Gastrocnemius medialis (tissue), 4 donors: ENCODE data around the gene MYBPC3. TPM values are rescaled to one million over a fixed set of nuclear protein-coding genes. Genes with fewer than 3 reads are reported as not detected.

Experiments
- ATAC-seq, 2 donors: fragments of 150-250 bp; one replicate each; pipeline ENCODE4 v1.9.1; 2016
- DNase-seq, 2 donors: peaks; one replicate each; pipeline ENCODE4 v3.0.0-alpha.2; 2019
- H3K27ac ChIP-seq, 4 donors: fragments of 200-600 bp; sonication (generic); 1 replicate in 1 of 4; 2 replicates in 3 of 4; pipeline ENCODE4 v1.5.1; 2016 to 2018; ENCODE audit warnings: mild to moderate bottlenecking in 2 of 4, moderate library complexity in 1 of 4
- H3K27me3 ChIP-seq, 3 donors: fragments of 200-600 bp; sonication (generic) in 2 of 3; 1 replicate in 1 of 3; 2 replicates in 2 of 3; pipeline versions ENCODE4 v1.5.1 to v1.6.0; 2016 to 2019; ENCODE audit warnings: mild to moderate bottlenecking in 1 of 3, moderate library complexity in 1 of 3
- H3K36me3 ChIP-seq, 2 donors: fragments of 200-600 bp; sonication (generic) in 1 of 2; one replicate each; pipeline ENCODE4 v1.5.1; 2017 to 2018
- H3K4me1 ChIP-seq, 2 donors: fragments of 200-600 bp; sonication (generic) in 1 of 2; one replicate each; pipeline ENCODE4 v1.5.1; 2016 to 2017; ENCODE audit warnings: mild to moderate bottlenecking in 2 of 2
- H3K4me3 ChIP-seq, 4 donors: fragments of 200-600 bp; sonication (generic) in 3 of 4; 1 replicate in 1 of 4; 2 replicates in 3 of 4; pipeline ENCODE4 v1.5.1; 2016 to 2019; ENCODE audit warnings: mild to moderate bottlenecking in 2 of 4
- H3K9me3 ChIP-seq, 3 donors: fragments of 200-600 bp; sonication (generic) in 2 of 3; 1 replicate in 1 of 3; 2 replicates in 2 of 3; pipeline ENCODE4 v1.5.1; 2016 to 2019
- CTCF ChIP-seq, 5 experiments: fragments of 450-650 bp in 3 of 5; fragments of 200-600 bp in 2 of 5; sonication (generic) in 2 of 5; IDR thresholded peaks in 4 of 5; conservative IDR thresholded peaks in 1 of 5; 1 replicate in 4 of 5; 2 replicates in 1 of 5; pipeline ENCODE4 v1.5.1; 2016 to 2019; ENCODE audit warnings: antibody characterized with exemption in 5 of 5, mild to moderate bottlenecking in 3 of 5, moderate library complexity in 3 of 5
- POLR2A ChIP-seq, 2 donors: fragments of 450-650 bp; IDR thresholded peaks; one replicate each; pipeline ENCODE4 v1.6.1; 2017; ENCODE audit warnings: antibody characterized with exemption in 2 of 2, mild to moderate bottlenecking in 2 of 2, moderate library complexity in 2 of 2
- in situ Hi-C, 4 donors: fragments of 200-750 bp; cut with MboI; loops; one replicate each; pipeline versions ENCODE4 v1.15.0 to v1.8.0; 2017; ENCODE audit warnings: low sequenced_read_pairs in 4 of 4
- intact Hi-C: fragments of 100-400 bp; cut with DNase I; formaldehyde crosslinking; loops from one replicate; pipeline ENCODE4 v1.15.1; 2023; ENCODE audit warnings: low total_unique reads
- total RNA-seq, 4 donors: library from RNA; depleted of rRNA; stranded (reverse); fragments of >200 nt; gene quantifications; one replicate each; pipeline versions ENCODE4 v1.1.0 to v1.2.3, GENCODE V29; 2016

The MYBPC3 gene
- total RNA-seq, 4 donors from 2014 or later, result 0.07 TPM; not detected in 3

DNA sequence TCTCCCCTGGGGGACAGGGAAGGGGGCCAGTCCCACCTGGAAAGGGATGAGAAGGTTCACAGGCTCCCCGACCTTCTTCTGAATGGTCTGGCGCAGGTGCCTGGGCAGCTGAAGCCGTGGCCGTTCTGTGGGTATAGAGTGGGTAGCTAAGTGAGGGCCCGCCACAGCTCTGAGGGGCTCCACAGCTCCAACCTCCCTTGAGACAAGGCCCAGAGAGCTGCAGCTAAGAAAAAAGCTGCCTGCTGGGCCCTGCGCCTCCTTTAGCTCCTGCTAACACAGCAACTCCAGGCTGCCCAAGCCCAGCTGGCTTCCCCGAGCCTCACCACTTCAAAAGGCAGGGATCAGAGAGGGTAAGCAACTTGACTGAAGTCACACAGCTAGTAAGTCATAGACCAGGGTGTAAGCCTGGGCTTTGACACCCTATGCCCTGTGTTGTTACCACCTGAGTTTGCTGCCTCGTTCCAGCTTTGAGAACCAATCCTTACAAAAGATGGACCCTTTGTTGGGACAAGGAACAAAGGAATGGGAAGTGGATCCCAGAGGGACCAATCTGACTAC is 18.5 kb downstream of the MYBPC3 start:
- H3K4me3 ChIP-seq, result no peak overlapping the region
- H3K36me3 ChIP-seq, result no peaks in the 10 kb centered on the region
- in situ Hi-C loops (no loop called here), intact Hi-C loops (no loop called here)
- DNase-seq (no peak), ATAC-seq (no peak)
- no peak for TF ChIP-seq POLR2A (IDR thresholded peaks at IDR 0.05)
- TF ChIP-seq CTCF (IDR thresholded peaks at IDR 0.05 in 4 of 5, conservative IDR thresholded peaks at IDR 0.05 in 1 of 5), result no peak
- no peaks in the 10 kb centered on the region for H3K9me3 ChIP-seq
- H3K27ac ChIP-seq, result no peak overlapping the region
- H3K27me3 ChIP-seq, result no peaks in the 10 kb centered on the region
- H3K4me1 ChIP-seq, result peaks cover 22 to 30% of the 10 kb centered on the region in 2 donors

GRCh38 chr11:47333526-47333845 is 19.0 kb downstream of the MYBPC3 start:
- DNase-seq (no peak), ATAC-seq (no peak)
- Histone ChIP-seq H3K27ac (no peak overlapping the region), H3K9me3 (no peaks in the 10 kb centered on the region), H3K4me3 (no peak overlapping the region), H3K36me3 (no peaks in the 10 kb centered on the region), H3K27me3 (no peaks in the 10 kb centered on the region), H3K4me1 (peaks cover 26 to 34% of the 10 kb centered on the region in 2 donors)
- in situ Hi-C loops, result no loop called here
- TF ChIP-seq CTCF (IDR thresholded peaks at IDR 0.05 in 4 of 5, conservative IDR thresholded peaks at IDR 0.05 in 1 of 5) (no peak), POLR2A (IDR thresholded peaks at IDR 0.05) (no peak)
- intact Hi-C loops, result no loop called here

GRCh38 chr11:47332791-47333525 is 19.5 kb downstream of the MYBPC3 start:
- intact Hi-C loops, result no loop called here
- H3K27ac ChIP-seq, result no peak overlapping the region

DNA sequence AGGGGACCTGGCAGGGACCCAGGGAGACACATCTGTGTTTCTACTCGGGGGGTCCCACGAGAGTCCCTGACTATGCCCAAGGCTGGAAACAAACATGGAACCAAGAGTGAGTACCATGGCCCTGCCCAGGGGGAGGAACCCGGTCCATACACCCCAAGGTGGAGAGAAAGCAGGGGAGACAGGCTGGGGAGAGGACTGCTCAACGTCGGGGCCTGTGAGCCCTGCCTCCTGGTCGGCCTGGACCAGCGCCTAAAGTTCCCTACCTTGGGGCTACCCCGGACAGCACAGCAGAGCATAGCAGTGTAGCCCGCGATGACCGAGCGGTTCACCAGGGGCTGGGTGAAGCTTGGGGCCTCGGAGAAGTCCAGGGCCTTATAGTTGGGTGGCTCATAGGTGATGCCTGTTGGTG is 20.2 kb downstream of the MYBPC3 start:
- Histone ChIP-seq H3K27ac (no peak overlapping the region), H3K9me3 (no peaks in the 10 kb centered on the region), H3K4me1 (peaks cover 26 to 34% of the 10 kb centered on the region in 2 donors), H3K27me3 (no peaks in the 10 kb centered on the region), H3K36me3 (no peaks in the 10 kb centered on the region), H3K4me3 (no peak overlapping the region)
- ATAC-seq (no peak), DNase-seq (no peak)
- TF ChIP-seq POLR2A (IDR thresholded peaks at IDR 0.05) (no peak), CTCF (IDR thresholded peaks at IDR 0.05 in 4 of 5, conservative IDR thresholded peaks at IDR 0.05 in 1 of 5) (no peak)
- in situ Hi-C loops (no loop called here), intact Hi-C loops (no loop called here)

More at GRCh38 chr11:47332791-47333525, 19.5 kb downstream of the MYBPC3 start:
- no peak for TF ChIP-seq POLR2A (IDR thresholded peaks at IDR 0.05)
- TF ChIP-seq CTCF (IDR thresholded peaks at IDR 0.05 in 4 of 5, conservative IDR thresholded peaks at IDR 0.05 in 1 of 5), result no peak
- no peaks in the 10 kb centered on the region for H3K36me3 ChIP-seq
- in situ Hi-C loops, result no loop called here
- peaks cover 26 to 34% of the 10 kb centered on the region in 2 donors for H3K4me1 ChIP-seq
- no peaks in the 10 kb centered on the region for H3K27me3 ChIP-seq
- no peak overlapping the region for H3K4me3 ChIP-seq
- no peak for DNase-seq
- no peaks in the 10 kb centered on the region for H3K9me3 ChIP-seq
- no peak for ATAC-seq
